Measurements from ENCODE around the gene RAB7A. TPM values are rescaled to one million over a fixed set of nuclear protein-coding genes. Genes with fewer than 3 reads are reported as not detected.

The RAB7A gene
- total and polyA plus RNA-seq, 10 of the 15 experiments (the other 5 are each of a cell fraction or from before 2014, with no cell fraction given) = 40.3 to 212 (median 160) TPM

DNA sequence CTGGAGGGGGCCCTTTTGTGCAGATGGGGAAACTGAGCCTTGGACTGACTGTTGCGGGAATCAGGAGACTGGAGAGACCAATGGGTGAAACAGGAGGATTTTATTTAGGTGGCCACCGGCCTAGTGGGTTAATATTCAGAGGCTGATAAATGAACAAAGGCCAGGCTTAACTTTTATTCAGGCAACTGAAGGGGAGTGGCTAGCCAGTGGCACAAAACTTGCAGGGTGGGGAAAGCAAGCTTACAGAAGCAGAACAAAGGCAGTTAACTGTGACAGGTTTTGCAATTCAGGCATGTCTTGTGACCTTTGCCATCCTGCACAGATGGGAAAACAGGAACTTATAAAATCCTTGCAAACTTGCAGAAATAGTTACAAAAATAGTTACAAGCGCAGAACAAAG is 128.5 kb downstream of the RAB7A start:
- CTCF ChIA-PET = no interaction called here
- no TSS peak for BruUV-seq (replicated peaks)
- Histone ChIP-seq H3K9ac (ENCODE audit: control insufficient read depth, insufficient read depth, low read length) (no peak overlapping the region), H3K4me1 (ENCODE audit: control insufficient read depth, insufficient read depth, low read length) (no peaks in the 10 kb centered on the region), H3K36me3 (ENCODE audit: control insufficient read depth in 2 of 2, insufficient read depth in 2 of 2, low read length in 1 of 2) (no peaks in the 10 kb centered on the region), H4K20me1 (ENCODE audit: control insufficient read depth, insufficient read depth) (no peaks in the 10 kb centered on the region), H3K4me2 (ENCODE audit: control insufficient read depth, insufficient read depth) (no peak overlapping the region), H3K4me3 (no peak overlapping the region), H3K27me3 (replicated peaks in 1 of 2; ENCODE audit: control insufficient read depth in 2 of 2, insufficient read depth in 2 of 2, low read length in 1 of 2) (no peaks in the 10 kb centered on the region; a peak in 1 of 4 replicates), H3K27ac (ENCODE audit: control insufficient read depth, insufficient read depth) (no peak overlapping the region), H2AFZ (ENCODE audit: control insufficient read depth, low read depth, low read length) (no peak overlapping the region), H3K9me3 (replicated peaks; ENCODE audit: control insufficient read depth, insufficient read depth, low read length) (peaks cover 19% of the 10 kb centered on the region; the same call in 2 of the 3 replicates), H3K79me2 (ENCODE audit: control insufficient read depth, insufficient read depth, low read length) (no peaks in the 10 kb centered on the region)
- WGBS (ENCODE audit: insufficient coverage, insufficient replicate concordance, low lambda C conversion rate, missing lambda C conversion rate) = 25% methylated on average over 3 of the region's 3 CpGs
- DNase-seq (ENCODE audit: low read depth, low spot score) = no peak
- RAD21 ChIA-PET (ENCODE audit: unreplicated experiment) = no interaction called here
- SMC1A ChIA-PET (ENCODE audit: uncharacterized antibody, unreplicated experiment) = no interaction called here
- POLR2A ChIA-PET = no interaction called here
- TF ChIP-seq BMI1 (IDR thresholded peaks at IDR 0.05; ENCODE audit: borderline replicate concordance) (no peak), HDAC6 (IDR thresholded peaks at IDR 0.05; ENCODE audit: unreplicated experiment) (no peak)
- no peak for ATAC-seq
- intact Hi-C loops (cut with micrococcal nuclease; ENCODE audit: unreplicated experiment) (no loop called here), in situ Hi-C loops (cut with MboI) (no loop called here)
- FAIRE-seq = no peak

DNA sequence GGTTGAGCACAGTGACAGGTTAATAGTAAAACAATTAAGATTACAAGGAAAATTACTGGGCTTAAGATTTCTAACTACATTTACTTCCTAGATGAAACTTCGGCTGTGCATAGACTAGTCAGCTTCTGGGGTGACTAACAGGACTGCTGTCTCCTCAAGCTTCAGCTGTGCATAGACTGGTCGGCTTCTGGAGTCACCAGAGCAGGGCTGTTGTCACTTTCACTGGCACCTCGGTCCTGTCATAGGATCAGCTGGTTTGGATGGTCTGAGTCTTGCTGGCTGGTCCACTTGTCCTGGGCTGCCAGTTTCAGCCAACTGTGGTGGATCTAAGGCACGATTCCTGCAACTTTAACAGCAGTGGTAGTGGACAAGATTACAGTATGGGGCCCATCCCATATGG is 129.6 kb downstream of the RAB7A start:
- no peak for FAIRE-seq
- H3K4me2 ChIP-seq (ENCODE audit: control insufficient read depth, insufficient read depth) = no peak overlapping the region
- no peak for DNase-seq (ENCODE audit: low read depth, low spot score)
- BruUV-seq (replicated peaks) = no TSS peak
- intact Hi-C loops (cut with micrococcal nuclease; ENCODE audit: unreplicated experiment) (no loop called here), in situ Hi-C loops (cut with MboI) (no loop called here)
- no peak overlapping the region for H3K4me3 ChIP-seq
- no peak for ATAC-seq
- H3K9me3 ChIP-seq (replicated peaks; ENCODE audit: control insufficient read depth, insufficient read depth, low read length) = peaks cover 22% of the 10 kb centered on the region; the same call in 2 of the 3 replicates
- no peaks in the 10 kb centered on the region for H3K79me2 ChIP-seq (ENCODE audit: control insufficient read depth, insufficient read depth, low read length)
- no peak overlapping the region for H2AFZ ChIP-seq (ENCODE audit: control insufficient read depth, low read depth, low read length)
- ChIA-PET RAD21 (ENCODE audit: unreplicated experiment) (no interaction called here), POLR2A (no interaction called here), CTCF (no interaction called here), SMC1A (ENCODE audit: uncharacterized antibody, unreplicated experiment) (no interaction called here)
- 34% methylated on average over 4 of the region's 4 CpGs for WGBS (ENCODE audit: insufficient coverage, insufficient replicate concordance, low lambda C conversion rate, missing lambda C conversion rate)
- H3K4me1 ChIP-seq (ENCODE audit: control insufficient read depth, insufficient read depth, low read length) = no peaks in the 10 kb centered on the region
- H3K27me3 ChIP-seq (replicated peaks in 1 of 2; ENCODE audit: control insufficient read depth in 2 of 2, insufficient read depth in 2 of 2, low read length in 1 of 2) = no peaks in the 10 kb centered on the region; a peak in 1 of 4 replicates
- no peak for TF ChIP-seq NKRF (conservative IDR thresholded peaks at IDR 0.05)
- no peak for TF ChIP-seq RFX5 (IDR thresholded peaks at IDR 0.05; ENCODE audit: low read depth, low read length)
- no peak for TF ChIP-seq YBX1 (IDR thresholded peaks at IDR 0.05)
- TF ChIP-seq CBX3 (IDR thresholded peaks at IDR 0.05; ENCODE audit: borderline replicate concordance, low read depth) = no peak
- TF ChIP-seq CHD4 (IDR thresholded peaks at IDR 0.05) = no peak
- TF ChIP-seq, protein P1, sequence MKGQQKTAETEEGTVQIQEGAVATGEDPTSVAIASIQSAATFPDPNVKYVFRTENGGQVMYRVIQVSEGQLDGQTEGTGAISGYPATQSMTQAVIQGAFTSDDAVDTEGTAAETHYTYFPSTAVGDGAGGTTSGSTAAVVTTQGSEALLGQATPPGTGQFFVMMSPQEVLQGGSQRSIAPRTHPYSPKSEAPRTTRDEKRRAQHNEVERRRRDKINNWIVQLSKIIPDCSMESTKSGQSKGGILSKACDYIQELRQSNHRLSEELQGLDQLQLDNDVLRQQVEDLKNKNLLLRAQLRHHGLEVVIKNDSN (IDR thresholded peaks at IDR 0.05; ENCODE audit: borderline replicate concordance, extremely low read length, insufficient read depth, low read depth, low read length) = no peak
- no peak for TF ChIP-seq JUND (IDR thresholded peaks at IDR 0.05; ENCODE audit: low read depth, low read length)
- no peak for TF ChIP-seq NRF1 (conservative IDR thresholded peaks at IDR 0.05; ENCODE audit: low read depth, low read length)
- TF ChIP-seq JUNB (IDR thresholded peaks at IDR 0.05) = no peak
- TF ChIP-seq SMAD1 (IDR thresholded peaks at IDR 0.05; ENCODE audit: low read depth, partially characterized antibody) = no peak
- no peak for TF ChIP-seq PAX5 (IDR thresholded peaks at IDR 0.05; ENCODE audit: borderline replicate concordance, low read depth, low read length)
- no peak for TF ChIP-seq ZNF622 (IDR thresholded peaks at IDR 0.05)
- no peak for TF ChIP-seq ETV6 (conservative IDR thresholded peaks at IDR 0.05 in 1 of 2, IDR thresholded peaks at IDR 0.05 in 1 of 2; ENCODE audit: borderline replicate concordance in 1 of 2, low read depth in 1 of 2)
- H4K20me1 ChIP-seq (ENCODE audit: control insufficient read depth, insufficient read depth) = no peaks in the 10 kb centered on the region
- H3K36me3 ChIP-seq (ENCODE audit: control insufficient read depth in 2 of 2, insufficient read depth in 2 of 2, low read length in 1 of 2) = no peaks in the 10 kb centered on the region
- no peak overlapping the region for H3K27ac ChIP-seq (ENCODE audit: control insufficient read depth, insufficient read depth)
- H3K9ac ChIP-seq (ENCODE audit: control insufficient read depth, insufficient read depth, low read length) = no peak overlapping the region

Measured in GM12878 (cell line).